ENCODE data around the gene TRAF6. TPM values are rescaled to one million over a fixed set of nuclear protein-coding genes. Genes with fewer than 3 reads are reported as not detected.

The TRAF6 gene
- total RNA-seq, 6 experiments from 2014 or later = 7.9 to 9.5 (median 8.3) TPM

- no peaks in the 10 kb centered on the region for H3K27me3 Mint-ChIP-seq (ENCODE audit: insufficient read depth)
- H3K9me3 Mint-ChIP-seq = no peaks in the 10 kb centered on the region
- H3K4me1 Mint-ChIP-seq (ENCODE audit: low read depth) = peaks cover 10% of the 10 kb centered on the region
- no peak overlapping the region for H3K27ac Mint-ChIP-seq
- no peaks in the 10 kb centered on the region; the same call in 1 of the 2 replicates for H3K36me3 Mint-ChIP-seq (ENCODE audit: low read depth)
- H3K4me3 Mint-ChIP-seq = no peak overlapping the region
- TF ChIP-seq CTCF (IDR thresholded peaks at IDR 0.05) = no peak
- no peak for DNase-seq
These were observed 29.2 kb downstream of the TRAF6 start for GRCh38 chr11:36480833-36481232.

GRCh38 chr11:36478700-36479329 is 31.3 kb downstream of the TRAF6 start:
- TF ChIP-seq CTCF (IDR thresholded peaks at IDR 0.05) = peak; percentile 78
- no peak overlapping the region for H3K27ac Mint-ChIP-seq
- H3K36me3 Mint-ChIP-seq (ENCODE audit: low read depth) = no peaks in the 10 kb centered on the region; the same call in 1 of the 2 replicates
- H3K4me3 Mint-ChIP-seq = no peak overlapping the region
- peaks cover 31% of the 10 kb centered on the region for H3K4me1 Mint-ChIP-seq (ENCODE audit: low read depth)
- peak; percentile 54 for DNase-seq
- H3K9me3 Mint-ChIP-seq = no peaks in the 10 kb centered on the region
- H3K27me3 Mint-ChIP-seq (ENCODE audit: insufficient read depth) = no peaks in the 10 kb centered on the region

GRCh38 chr11:36475192-36475591 is 34.9 kb downstream of the TRAF6 start:
- peaks cover 4% of the 10 kb centered on the region; the same call in 1 of the 2 replicates for H3K27me3 Mint-ChIP-seq (ENCODE audit: insufficient read depth)
- H3K4me3 Mint-ChIP-seq = no peak overlapping the region
- TF ChIP-seq CTCF (IDR thresholded peaks at IDR 0.05) = no peak
- H3K4me1 Mint-ChIP-seq (ENCODE audit: low read depth) = peaks cover 43% of the 10 kb centered on the region
- no peaks in the 10 kb centered on the region; the same call in 1 of the 2 replicates for H3K36me3 Mint-ChIP-seq (ENCODE audit: low read depth)
- H3K9me3 Mint-ChIP-seq = no peaks in the 10 kb centered on the region
- DNase-seq = peak; percentile 28
- H3K27ac Mint-ChIP-seq = peak overlapping the region; percentile 57; the same call in 1 of the 2 replicates

- H3K4me3 Mint-ChIP-seq = no peak overlapping the region
- DNase-seq = no peak
- no peak overlapping the region for H3K27ac Mint-ChIP-seq
- H3K4me1 Mint-ChIP-seq (ENCODE audit: low read depth) = peaks cover 69% of the 10 kb centered on the region
- peaks cover 4% of the 10 kb centered on the region for H3K27me3 Mint-ChIP-seq (ENCODE audit: insufficient read depth)
- TF ChIP-seq CTCF (IDR thresholded peaks at IDR 0.05) = no peak
- no peaks in the 10 kb centered on the region for H3K9me3 Mint-ChIP-seq
- peaks cover 5% of the 10 kb centered on the region for H3K36me3 Mint-ChIP-seq (ENCODE audit: low read depth)
These were observed 38.5 kb downstream of the TRAF6 start for GRCh38 chr11:36471577-36471976.

- DNase-seq = peak; percentile 59
- Mint-ChIP-seq H3K36me3 (ENCODE audit: low read depth) (peaks cover 16% of the 10 kb centered on the region), H3K9me3 (no peaks in the 10 kb centered on the region), H3K27me3 (ENCODE audit: insufficient read depth) (peaks cover 4% of the 10 kb centered on the region), H3K27ac (peak overlapping the region; percentile 66), H3K4me1 (ENCODE audit: low read depth) (peaks cover 63% of the 10 kb centered on the region), H3K4me3 (peak overlapping the region; percentile 23)
- TF ChIP-seq CTCF (IDR thresholded peaks at IDR 0.05) = no peak
These were observed 39.9 kb downstream of the TRAF6 start for GRCh38 chr11:36469881-36470802.

All from HFFc6 (cell line).